ENCODE measurements around the gene RAPGEF1.
"Not testable (repeated sequence)": the region's sequence is repeated elsewhere in the genome, so short reads cannot be mapped to it uniquely, and the experiment has no call there.

The RAPGEF1 gene

GRCh38 chr9:131739959-131740648 is at the start of gene RAPGEF1:
TSS of gene RAPGEF1 (minus strand) at chr9:131740076. CDS start at chr9:131739830, 246 bp downstream.
- peak in 1 of 2 experiments; percentile 44 for DNase-seq

GRCh38 chr9:131788851-131789250 is 49.0 kb upstream of the RAPGEF1 start:
- no peak for DNase-seq

GRCh38 chr9:131787838-131788237 is 48.0 kb upstream of the RAPGEF1 start:
- DNase-seq = no peak

- DNase-seq = no peak
These were observed 45.0 kb upstream of the RAPGEF1 start for GRCh38 chr9:131784748-131785501.

- DNase-seq = no peak
These were observed 41.2 kb upstream of the RAPGEF1 start for GRCh38 chr9:131781069-131781468.

- no peak for DNase-seq
These were observed 36.6 kb upstream of the RAPGEF1 start for GRCh38 chr9:131776473-131776872.

GRCh38 chr9:131776036-131776435 is 36.2 kb upstream of the RAPGEF1 start:
- DNase-seq = no peak

GRCh38 chr9:131774636-131775035 is 34.8 kb upstream of the RAPGEF1 start:
- DNase-seq = peak in 1 of 2 experiments; percentile 47

GRCh38 chr9:131773911-131774379 is 34.1 kb upstream of the RAPGEF1 start:
- peak in 1 of 2 experiments; percentile 26 for DNase-seq

- DNase-seq = no peak
These were observed 33.1 kb upstream of the RAPGEF1 start for GRCh38 chr9:131772940-131773339.

- DNase-seq = no peak
These were observed 31.8 kb upstream of the RAPGEF1 start for GRCh38 chr9:131771646-131772045.

- no peak for DNase-seq
These were observed 29.5 kb upstream of the RAPGEF1 start for GRCh38 chr9:131769361-131769760.

GRCh38 chr9:131764568-131764967 is 24.7 kb upstream of the RAPGEF1 start:
- no peak for DNase-seq

- peak; percentile 94 to 95 for DNase-seq
These were observed 22.6 kb upstream of the RAPGEF1 start for GRCh38 chr9:131762356-131762932.

- peak in 1 of 2 experiments; percentile 72 for DNase-seq
These were observed 19.3 kb upstream of the RAPGEF1 start for GRCh38 chr9:131759017-131759647.

- no peak for DNase-seq
These were observed 17.7 kb upstream of the RAPGEF1 start for GRCh38 chr9:131757549-131757948.

GRCh38 chr9:131755541-131756198 is 15.8 kb upstream of the RAPGEF1 start:
- peak; percentile 81 to 91 for DNase-seq

- no peak for DNase-seq
These were observed 15.0 kb upstream of the RAPGEF1 start for GRCh38 chr9:131754846-131755245.

GRCh38 chr9:131753751-131754150 is 13.9 kb upstream of the RAPGEF1 start:
- DNase-seq = not testable (repeated sequence)

- peak in 1 of 2 experiments; percentile 40 for DNase-seq
These were observed 12.5 kb upstream of the RAPGEF1 start for GRCh38 chr9:131752231-131752884.

- no peak for DNase-seq
These were observed 8.6 kb upstream of the RAPGEF1 start for GRCh38 chr9:131748411-131748955.

- peak in 1 of 2 experiments; percentile 58 for DNase-seq
These were observed 7.5 kb upstream of the RAPGEF1 start for GRCh38 chr9:131747352-131747751.
